Hippocampal formation (tissue), 2 donors: ENCODE results near the gene PDE2A.

Experiments
- DNase-seq, 2 donors: peaks; one replicate each; lab custom pipeline; 2025; lab: John Stamatoyannopoulos, UW

The PDE2A gene

GRCh38 chr11:72544589-72544988, 129.6 kb downstream of the PDE2A start:
- no peak for DNase-seq

GRCh38 chr11:72543849-72544542, 130.2 kb downstream of the PDE2A start:
- DNase-seq: no peak

- no peak for DNase-seq
Observed at GRCh38 chr11:72541257-72541974, 132.8 kb downstream of the PDE2A start.

- DNase-seq: no peak
Observed at GRCh38 chr11:72537051-72537450, 137.2 kb downstream of the PDE2A start.

- DNase-seq: no peak
Observed at GRCh38 chr11:72535194-72535547, 139.1 kb downstream of the PDE2A start.

GRCh38 chr11:72534371-72535193, 139.6 kb downstream of the PDE2A start:
- no peak for DNase-seq

- no peak for DNase-seq
Observed at GRCh38 chr11:72529068-72529467, 145.2 kb downstream of the PDE2A start.

- DNase-seq: no peak
Observed at GRCh38 chr11:72528121-72528520, 146.1 kb downstream of the PDE2A start.
